ENCODE data around the gene CDKL2. TPM values are rescaled to one million over a fixed set of nuclear protein-coding genes. Genes with fewer than 3 reads are reported as not detected.

Gene CDKL2
- total and polyA plus RNA-seq, 9 of the 15 experiments (the other 6 are each of a cell fraction or from before 2014, with no cell fraction given): 0.01 to 0.16 TPM; not detected in 7

GRCh38 chr4:75673027-75673958 is 43.0 kb upstream of the CDKL2 start, which contains the start of gene G3BP2 (continued):
- TF ChIP-seq SP1 (CRISPR knock-in tag; IDR thresholded peaks at IDR 0.05) (peak; percentile 79), ZC3H11A (IDR thresholded peaks at IDR 0.05; ENCODE audit: low read depth, low read length) (no peak), MAFK (IDR thresholded peaks at IDR 0.05; ENCODE audit: low read length) (no peak), CBX3 (IDR thresholded peaks at IDR 0.05; ENCODE audit: borderline replicate concordance in 1 of 2, low read length in 2 of 2) (peak in 1 of 2 experiments; percentile 35; a peak in 1 of 3 replicates), ZNF407 (IDR thresholded peaks at IDR 0.05; ENCODE audit: low read depth) (peak; percentile 92), HOXB6 (CRISPR knock-in tag; IDR thresholded peaks at IDR 0.05; ENCODE audit: borderline replicate concordance) (no peak), STAT5A (IDR thresholded peaks at IDR 0.05; ENCODE audit: borderline replicate concordance, low read length) (no peak; the same call in 1 of the 2 replicates), ZNF57 (CRISPR knock-in tag; IDR thresholded peaks at IDR 0.05) (no peak)
- TF ChIP-seq, protein P1, sequence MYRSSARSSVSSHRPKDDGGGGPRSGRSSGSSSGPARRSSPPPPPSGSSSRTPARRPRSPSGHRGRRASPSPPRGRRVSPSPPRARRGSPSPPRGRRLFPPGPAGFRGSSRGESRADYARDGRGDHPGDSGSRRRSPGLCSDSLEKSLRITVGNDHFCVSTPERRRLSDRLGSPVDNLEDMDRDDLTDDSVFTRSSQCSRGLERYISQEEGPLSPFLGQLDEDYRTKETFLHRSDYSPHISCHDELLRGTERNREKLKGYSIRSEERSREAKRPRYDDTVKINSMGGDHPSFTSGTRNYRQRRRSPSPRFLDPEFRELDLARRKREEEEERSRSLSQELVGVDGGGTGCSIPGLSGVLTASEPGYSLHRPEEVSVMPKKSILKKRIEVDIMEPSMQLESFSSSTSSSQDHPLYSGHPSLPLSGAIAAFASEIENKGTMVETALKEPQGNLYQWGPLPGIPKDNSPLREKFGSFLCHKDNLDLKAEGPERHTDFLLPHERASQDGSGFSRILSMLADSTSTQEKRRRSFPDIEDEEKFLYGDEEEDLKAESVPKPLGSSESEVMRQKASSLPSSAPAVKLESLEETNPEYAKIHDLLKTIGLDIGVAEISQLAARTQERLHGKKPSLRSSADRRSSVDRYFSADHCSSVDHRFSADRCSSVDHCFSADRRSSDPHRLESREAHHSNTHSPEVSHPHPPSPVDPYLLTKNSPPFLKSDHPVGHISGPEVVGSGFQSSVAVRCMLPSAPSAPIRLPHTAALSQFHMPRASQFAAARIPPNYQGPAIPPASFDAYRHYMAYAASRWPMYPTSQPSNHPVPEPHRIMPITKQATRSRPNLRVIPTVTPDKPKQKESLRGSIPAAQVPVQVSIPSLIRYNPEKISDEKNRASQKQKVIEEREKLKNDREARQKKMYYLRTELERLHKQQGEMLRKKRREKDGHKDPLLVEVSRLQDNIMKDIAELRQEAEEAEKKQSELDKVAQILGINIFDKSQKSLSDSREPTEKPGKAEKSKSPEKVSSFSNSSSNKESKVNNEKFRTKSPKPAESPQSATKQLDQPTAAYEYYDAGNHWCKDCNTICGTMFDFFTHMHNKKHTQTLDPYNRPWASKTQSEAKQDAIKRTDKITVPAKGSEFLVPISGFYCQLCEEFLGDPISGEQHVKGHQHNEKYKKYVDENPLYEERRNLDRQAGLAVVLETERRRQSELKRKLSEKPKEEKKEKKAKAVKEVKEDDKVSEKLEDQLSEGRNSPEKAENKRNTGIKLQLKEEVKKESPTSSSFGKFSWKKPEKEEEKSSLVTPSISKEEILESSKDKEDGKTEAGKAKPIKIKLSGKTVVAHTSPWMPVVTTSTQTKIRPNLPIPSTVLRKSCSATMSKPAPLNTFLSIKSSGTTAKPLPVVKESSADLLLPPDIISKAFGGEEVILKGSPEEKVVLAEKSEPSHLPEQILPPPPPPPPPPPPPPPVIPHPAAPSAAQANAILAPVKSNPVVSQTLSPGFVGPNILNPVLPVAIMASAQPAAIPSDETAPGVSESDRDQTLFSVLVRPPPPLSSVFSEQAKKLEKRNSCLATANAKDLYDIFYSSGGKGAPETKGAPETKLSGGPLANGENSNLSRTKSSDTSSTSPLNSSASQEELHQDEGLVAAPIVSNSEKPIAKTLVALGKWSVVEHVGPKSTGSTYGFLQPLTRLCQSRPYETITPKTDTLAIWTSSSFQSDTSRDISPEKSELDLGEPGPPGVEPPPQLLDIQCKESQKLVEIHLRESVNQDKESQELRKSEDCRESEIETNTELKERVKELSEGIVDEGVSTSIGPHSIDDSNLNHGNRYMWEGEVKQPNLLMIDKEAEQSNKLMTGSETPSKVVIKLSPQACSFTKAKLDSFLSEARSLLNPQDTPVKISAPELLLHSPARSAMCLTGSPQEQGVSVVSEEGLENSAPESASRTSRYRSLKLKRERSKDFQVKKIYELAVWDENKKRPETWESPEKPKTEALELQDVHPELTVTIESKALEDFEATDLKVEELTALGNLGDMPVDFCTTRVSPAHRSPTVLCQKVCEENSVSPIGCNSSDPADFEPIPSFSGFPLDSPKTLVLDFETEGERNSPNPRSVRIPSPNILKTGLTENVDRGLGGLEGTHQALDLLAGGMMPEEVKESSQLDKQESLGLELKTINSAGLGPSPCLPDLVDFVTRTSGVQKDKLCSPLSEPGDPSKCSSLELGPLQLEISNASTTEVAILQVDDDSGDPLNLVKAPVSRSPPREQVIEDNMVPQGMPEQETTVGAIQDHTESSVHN (IDR thresholded peaks at IDR 0.05; ENCODE audit: borderline replicate concordance in 1 of 2, low read depth in 1 of 2): no peak

Data from K562 (cell line).